ENCODE results near the gene MYH9.
A peak's percentile ranks its signal among the peaks of the same experiment; 100 is the strongest.

MYH9 gene

GRCh38 chr22:36369922-36370791, 17.6 kb downstream of the MYH9 start:
- H3K4me3 ChIP-seq (ENCODE audit: low read depth, low read length): no peak overlapping the region
- no peaks in the 10 kb centered on the region for H3K9me3 ChIP-seq (ENCODE audit: control insufficient read depth, low read length)
- H3K79me2 ChIP-seq: peaks cover 33% of the 10 kb centered on the region
- H3K36me3 ChIP-seq (ENCODE audit: control insufficient read depth, insufficient read depth, low read length): no peaks in the 10 kb centered on the region
- no peak for TF ChIP-seq CTCF (IDR thresholded peaks at IDR 0.05)
- peaks cover 51% of the 10 kb centered on the region for H3K4me1 ChIP-seq
- H3K27me3 ChIP-seq (ENCODE audit: control insufficient read depth, insufficient read depth, low read length): no peaks in the 10 kb centered on the region
- no peak overlapping the region for H3K9ac ChIP-seq
- peak overlapping the region; percentile 46 for H3K4me2 ChIP-seq (ENCODE audit: low read length)
- peak overlapping the region; percentile 93 for H3K27ac ChIP-seq
- no peak overlapping the region for H2AFZ ChIP-seq

- H3K4me1 ChIP-seq: peaks cover 57% of the 10 kb centered on the region
- no peak overlapping the region for H2AFZ ChIP-seq
- no peaks in the 10 kb centered on the region for H3K36me3 ChIP-seq (ENCODE audit: control insufficient read depth, insufficient read depth, low read length)
- no peak for TF ChIP-seq CTCF (IDR thresholded peaks at IDR 0.05)
- peak overlapping the region; percentile 93 for H3K27ac ChIP-seq
- H3K27me3 ChIP-seq (ENCODE audit: control insufficient read depth, insufficient read depth, low read length): no peaks in the 10 kb centered on the region
- peaks cover 33% of the 10 kb centered on the region for H3K79me2 ChIP-seq
- no peak overlapping the region for H3K9ac ChIP-seq
- H3K4me2 ChIP-seq (ENCODE audit: low read length): no peak overlapping the region
- H3K4me3 ChIP-seq (ENCODE audit: low read depth, low read length): no peak overlapping the region
- H3K9me3 ChIP-seq (ENCODE audit: control insufficient read depth, low read length): no peaks in the 10 kb centered on the region
Measured at GRCh38 chr22:36369004-36369921, 18.5 kb downstream of the MYH9 start.

GRCh38 chr22:36368359-36368983, 19.3 kb downstream of the MYH9 start:
- no peak for TF ChIP-seq CTCF (IDR thresholded peaks at IDR 0.05)
- Histone ChIP-seq H3K27me3 (ENCODE audit: control insufficient read depth, insufficient read depth, low read length) (no peaks in the 10 kb centered on the region), H3K79me2 (peaks cover 32% of the 10 kb centered on the region), H3K9me3 (ENCODE audit: control insufficient read depth, low read length) (no peaks in the 10 kb centered on the region), H3K4me1 (peaks cover 64% of the 10 kb centered on the region), H3K4me2 (ENCODE audit: low read length) (peak overlapping the region; percentile 23), H2AFZ (no peak overlapping the region), H3K27ac (peak overlapping the region; percentile 93), H3K9ac (no peak overlapping the region), H3K4me3 (ENCODE audit: low read depth, low read length) (no peak overlapping the region), H3K36me3 (ENCODE audit: control insufficient read depth, insufficient read depth, low read length) (no peaks in the 10 kb centered on the region)

GRCh38 chr22:36367479-36367878, 20.3 kb downstream of the MYH9 start:
- Histone ChIP-seq H3K9ac (no peak overlapping the region), H3K4me2 (ENCODE audit: low read length) (peak overlapping the region; percentile 16), H3K9me3 (ENCODE audit: control insufficient read depth, low read length) (no peaks in the 10 kb centered on the region), H3K27ac (no peak overlapping the region), H3K4me3 (ENCODE audit: low read depth, low read length) (no peak overlapping the region), H3K79me2 (peaks cover 35% of the 10 kb centered on the region), H3K36me3 (ENCODE audit: control insufficient read depth, insufficient read depth, low read length) (no peaks in the 10 kb centered on the region), H2AFZ (no peak overlapping the region), H3K27me3 (ENCODE audit: control insufficient read depth, insufficient read depth, low read length) (no peaks in the 10 kb centered on the region), H3K4me1 (peaks cover 62% of the 10 kb centered on the region)
- TF ChIP-seq CTCF (IDR thresholded peaks at IDR 0.05): no peak

Measured in parathyroid adenoma (tissue), 2 donors.